ENCODE data around the gene TAGAP. TPM values are rescaled to one million over a fixed set of nuclear protein-coding genes. Genes with fewer than 3 reads are reported as not detected.

The TAGAP gene
- total RNA-seq, 1 donor from 2014 or later: 12.9 TPM

GRCh38 chr6:159083146-159083545, 38.4 kb upstream of the TAGAP start:
- ATAC-seq (no peak), DNase-seq (no peak)
- no peak for TF ChIP-seq CTCF (IDR thresholded peaks at IDR 0.05)
- H3K36me3 ChIP-seq: no peaks in the 10 kb centered on the region
- H3K9me3 ChIP-seq: no peaks in the 10 kb centered on the region
- intact Hi-C loops (cut with DNase I): no loop called here
- H3K4me3 ChIP-seq: no peak overlapping the region
- H3K27ac ChIP-seq: no peak overlapping the region
- H3K27me3 ChIP-seq: no peaks in the 10 kb centered on the region
- H3K4me1 ChIP-seq: no peaks in the 10 kb centered on the region

GRCh38 chr6:159082039-159082815, 37.4 kb upstream of the TAGAP start:
- intact Hi-C loops (cut with DNase I): no loop called here
- no peak for DNase-seq

GRCh38 chr6:159080217-159080976, 35.6 kb upstream of the TAGAP start:
- no peaks in the 10 kb centered on the region for H3K4me1 ChIP-seq
- TF ChIP-seq CTCF (IDR thresholded peaks at IDR 0.05): no peak
- H3K4me3 ChIP-seq: no peak overlapping the region
- DNase-seq (no peak), ATAC-seq (no peak)
- no peaks in the 10 kb centered on the region for H3K36me3 ChIP-seq
- H3K9me3 ChIP-seq: no peaks in the 10 kb centered on the region
- H3K27ac ChIP-seq: no peak overlapping the region
- no peaks in the 10 kb centered on the region for H3K27me3 ChIP-seq
- intact Hi-C loops (cut with DNase I): no loop called here

More at GRCh38 chr6:159082039-159082815, 37.4 kb upstream of the TAGAP start:
- no peak for TF ChIP-seq CTCF (IDR thresholded peaks at IDR 0.05)
- no peaks in the 10 kb centered on the region for H3K4me1 ChIP-seq
- no peaks in the 10 kb centered on the region for H3K9me3 ChIP-seq
- no peaks in the 10 kb centered on the region for H3K27me3 ChIP-seq
- no peak for ATAC-seq
- H3K27ac ChIP-seq: no peak overlapping the region
- H3K4me3 ChIP-seq: no peak overlapping the region
- H3K36me3 ChIP-seq: no peaks in the 10 kb centered on the region

GRCh38 chr6:159079367-159079766, 34.6 kb upstream of the TAGAP start:
- no peaks in the 10 kb centered on the region for H3K4me1 ChIP-seq
- no peaks in the 10 kb centered on the region for H3K9me3 ChIP-seq
- TF ChIP-seq CTCF (IDR thresholded peaks at IDR 0.05): no peak
- H3K27me3 ChIP-seq: no peaks in the 10 kb centered on the region
- ATAC-seq: no peak
- intact Hi-C loops (cut with DNase I): no loop called here
- DNase-seq: no peak
- no peak overlapping the region for H3K27ac ChIP-seq
- no peaks in the 10 kb centered on the region for H3K36me3 ChIP-seq
- H3K4me3 ChIP-seq: no peak overlapping the region

- intact Hi-C loops (cut with DNase I): no loop called here
- no peak overlapping the region for H3K4me3 ChIP-seq
- no peaks in the 10 kb centered on the region for H3K36me3 ChIP-seq
- no peak for ATAC-seq
- H3K27me3 ChIP-seq: no peaks in the 10 kb centered on the region
- no peaks in the 10 kb centered on the region for H3K4me1 ChIP-seq
- H3K27ac ChIP-seq: no peak overlapping the region
- no peak for DNase-seq
- H3K9me3 ChIP-seq: no peaks in the 10 kb centered on the region
- TF ChIP-seq CTCF (IDR thresholded peaks at IDR 0.05): no peak
Observed at GRCh38 chr6:159077123-159077522, 32.3 kb upstream of the TAGAP start.

All from upper lobe of right lung (tissue), 1 donor.